HCT116 (cell line): ENCODE results near the gene TSPEAR.

Source experiments
- EGR1 ChIP-seq: IDR thresholded peaks from 2 replicates; pipeline ENCODE4 v1.6.1; 2012; ENCODE audit warnings: low read depth
- EZH2 ChIP-seq: fragments of 200-600 bp; sonication (generic); IDR thresholded peaks from 2 replicates; pipeline ENCODE4 v1.6.1; 2017; ENCODE audit warnings: antibody characterized with exemption, mixed run types
- TF ChIP-seq, protein P1 (sequence below), 3 experiments: fragments of 200-600 bp in 1 of 3; sonication (generic) in 1 of 3; IDR thresholded peaks in 2 of 3; conservative IDR thresholded peaks in 1 of 3; 2 replicates each; pipeline ENCODE4 v1.5.1; 2012 to 2017; ENCODE audit warnings: low read depth in 2 of 3, low read length in 2 of 3, antibody characterized with exemption in 1 of 3, borderline replicate concordance in 1 of 3, control low read depth in 1 of 3, mild to moderate bottlenecking in 1 of 3, mixed read lengths in 1 of 3, mixed run types in 1 of 3, moderate library complexity in 1 of 3; ENCODE audit not compliant: insufficient read depth in 1 of 3

DNA sequence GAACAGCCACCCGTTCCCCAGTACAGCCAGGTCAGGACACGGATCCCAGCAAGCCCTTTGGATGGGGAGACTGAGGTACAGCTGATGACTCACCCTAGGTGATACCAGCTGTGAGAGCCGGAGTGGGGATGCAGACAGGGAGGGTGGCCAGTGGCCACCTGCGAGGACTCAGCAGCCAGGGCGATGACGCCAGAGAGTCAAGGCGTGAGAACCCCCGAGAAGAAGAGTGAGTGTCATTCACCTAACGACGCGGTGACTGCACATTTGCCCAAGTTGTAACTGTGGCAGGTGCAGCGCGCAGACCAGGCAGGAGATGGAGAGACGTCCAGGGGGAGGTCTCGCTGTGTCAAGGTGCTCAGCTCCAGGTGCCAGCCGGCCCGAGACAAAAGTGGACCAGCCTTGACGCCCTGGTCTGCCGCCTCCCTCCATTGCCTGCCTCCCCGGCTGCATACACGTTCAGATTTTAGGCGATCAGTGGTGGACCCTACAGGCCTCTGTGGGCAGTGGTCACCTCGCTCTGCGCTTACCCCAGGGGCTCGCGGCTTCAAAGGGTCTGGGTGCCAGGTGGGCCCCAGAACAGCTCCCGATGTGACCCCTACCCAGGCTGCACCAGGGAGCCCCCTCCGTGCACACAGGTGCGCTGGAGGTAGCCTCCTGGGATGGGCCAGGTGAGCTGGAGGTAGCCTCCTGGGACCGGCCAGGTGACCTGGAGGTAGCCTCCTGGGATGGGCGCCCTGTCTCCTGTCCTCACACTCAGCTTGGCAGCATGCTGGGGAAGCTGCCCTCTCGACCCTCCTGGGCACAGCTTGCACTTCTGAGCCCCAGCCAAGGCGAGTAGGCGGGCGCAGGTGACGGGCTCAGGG, 244.1 kb downstream of the TSPEAR start:
- TF ChIP-seq, protein P1, sequence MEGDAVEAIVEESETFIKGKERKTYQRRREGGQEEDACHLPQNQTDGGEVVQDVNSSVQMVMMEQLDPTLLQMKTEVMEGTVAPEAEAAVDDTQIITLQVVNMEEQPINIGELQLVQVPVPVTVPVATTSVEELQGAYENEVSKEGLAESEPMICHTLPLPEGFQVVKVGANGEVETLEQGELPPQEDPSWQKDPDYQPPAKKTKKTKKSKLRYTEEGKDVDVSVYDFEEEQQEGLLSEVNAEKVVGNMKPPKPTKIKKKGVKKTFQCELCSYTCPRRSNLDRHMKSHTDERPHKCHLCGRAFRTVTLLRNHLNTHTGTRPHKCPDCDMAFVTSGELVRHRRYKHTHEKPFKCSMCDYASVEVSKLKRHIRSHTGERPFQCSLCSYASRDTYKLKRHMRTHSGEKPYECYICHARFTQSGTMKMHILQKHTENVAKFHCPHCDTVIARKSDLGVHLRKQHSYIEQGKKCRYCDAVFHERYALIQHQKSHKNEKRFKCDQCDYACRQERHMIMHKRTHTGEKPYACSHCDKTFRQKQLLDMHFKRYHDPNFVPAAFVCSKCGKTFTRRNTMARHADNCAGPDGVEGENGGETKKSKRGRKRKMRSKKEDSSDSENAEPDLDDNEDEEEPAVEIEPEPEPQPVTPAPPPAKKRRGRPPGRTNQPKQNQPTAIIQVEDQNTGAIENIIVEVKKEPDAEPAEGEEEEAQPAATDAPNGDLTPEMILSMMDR (IDR thresholded peaks at IDR 0.05 in 2 of 3, conservative IDR thresholded peaks at IDR 0.05 in 1 of 3; ENCODE audit: borderline replicate concordance in 1 of 3, insufficient read depth in 1 of 3, low read depth in 2 of 3, low read length in 2 of 3), result no peak
- TF ChIP-seq EZH2 (no peak), EGR1 (no peak)
